Cardiac fibroblast (primary cell): Measurements from ENCODE around the gene TSPAN18.

Experiments
- DNase-seq, 2 donors: peaks; one replicate each; pipeline versions ENCODE4 v3.0.0 to v3.0.0-alpha.2; 2010; ENCODE audit warnings: low read depth in 2 of 2
- H3K4me3 ChIP-seq, 2 donors: replicated peaks in 1 of 2; 1 replicate in 1 of 2; 2 replicates in 1 of 2; pipeline ENCODE4 v1.5.1; 2011; ENCODE audit warnings: low read depth in 2 of 2, low read length in 2 of 2, mild to moderate bottlenecking in 2 of 2, moderate library complexity in 1 of 2
- CTCF ChIP-seq: IDR thresholded peaks from one replicate; pipeline ENCODE4 v1.5.1; 2011; ENCODE audit warnings: low read depth, mild to moderate bottlenecking, low read length, inconsistent platforms

The TSPAN18 gene

GRCh38 chr11:44791316-44791925, 64.7 kb downstream of the TSPAN18 start:
- TF ChIP-seq CTCF = no peak
- DNase-seq = no peak
- H3K4me3 ChIP-seq = no peak overlapping the region

- no peak overlapping the region for H3K4me3 ChIP-seq
- no peak for DNase-seq
- TF ChIP-seq CTCF = no peak
Observed at GRCh38 chr11:44792171-44792570, 65.4 kb downstream of the TSPAN18 start.

GRCh38 chr11:44793350-44794090, 66.8 kb downstream of the TSPAN18 start:
- peak; percentile 15 to 74 for DNase-seq
- H3K4me3 ChIP-seq = no peak overlapping the region
- TF ChIP-seq CTCF = no peak

GRCh38 chr11:44795803-44796535, 69.2 kb downstream of the TSPAN18 start:
- DNase-seq = no peak
- no peak overlapping the region for H3K4me3 ChIP-seq
- no peak for TF ChIP-seq CTCF

- no peak overlapping the region for H3K4me3 ChIP-seq
- DNase-seq = no peak
- TF ChIP-seq CTCF = no peak
Observed at GRCh38 chr11:44797051-44797450, 70.3 kb downstream of the TSPAN18 start.

GRCh38 chr11:44797886-44798606, 71.3 kb downstream of the TSPAN18 start:
- no peak for DNase-seq

More at GRCh38 chr11:44797886-44798606, 71.3 kb downstream of the TSPAN18 start:
- no peak overlapping the region for H3K4me3 ChIP-seq
- no peak for TF ChIP-seq CTCF
